ENCODE data around the gene PUS7L. TPM values are rescaled to one million over a fixed set of nuclear protein-coding genes. Genes with fewer than 3 reads are reported as not detected.
"Not testable (repeated sequence)": the region's sequence is repeated elsewhere in the genome, so short reads cannot be mapped to it uniquely, and the experiment has no call there.

PUS7L gene
- total RNA-seq, 2 donors from 2014 or later: 6.8 to 9.1 TPM

- ATAC-seq: no peak
- no peak for DNase-seq
- intact Hi-C loops (cut with DNase I): no loop called here
These were observed 63.7 kb downstream of the PUS7L start for GRCh38 chr12:43694879-43695278.

GRCh38 chr12:43692064-43692463 lies 66.5 kb downstream of the PUS7L start:
- DNase-seq (no peak), ATAC-seq (no peak)
- intact Hi-C loops (cut with DNase I): no loop called here

- ATAC-seq; intact Hi-C loops (cut with DNase I); DNase-seq: not testable (repeated sequence)
These were observed 73.1 kb downstream of the PUS7L start for GRCh38 chr12:43685491-43685890.

GRCh38 chr12:43676183-43676813 lies 82.3 kb downstream of the PUS7L start:
- intact Hi-C loops (cut with DNase I): no loop called here
- no peak for ATAC-seq
- no peak for DNase-seq

- DNase-seq (no peak), ATAC-seq (no peak)
- intact Hi-C loops (cut with DNase I): no loop called here
These were observed 83.3 kb downstream of the PUS7L start for GRCh38 chr12:43675048-43675904.

- no peak for DNase-seq
- intact Hi-C loops (cut with DNase I): no loop called here
- ATAC-seq: no peak
These were observed 89.2 kb downstream of the PUS7L start for GRCh38 chr12:43669373-43669772.

Other genes starting within 250 kb of the PUS7L start
- gene ADAMTS20, start 206.6 kb downstream of the PUS7L start, total RNA-seq: not detected
- gene IRAK4, start 161 bp upstream of the PUS7L start, total RNA-seq: 10 to 100 TPM in 1 of 2 donors, 1 to 10 TPM in 1; 9.7 to 10.7 TPM
- gene TWF1, start 47.5 kb upstream of the PUS7L start, total RNA-seq: 10 to 100 TPM; 26.7 to 32.4 TPM
- 1 to 10 TPM; 7.3 to 9.8 TPM for gene TMEM117, start 77.3 kb upstream of the PUS7L start, total RNA-seq